SU-DHL-6 (cell line): ENCODE results near the gene TYW1B.
"Not testable (repeated sequence)": the region's sequence is repeated elsewhere in the genome, so short reads cannot be mapped to it uniquely, and the experiment has no call there.

Source experiments
- H2AFZ ChIP-seq: fragments of 200-600 bp; sonication (generic); 2 replicates; pipeline ENCODE4 v1.6.1; 2014; ENCODE audit warnings: low read depth, mild to moderate bottlenecking, moderate library complexity, mixed read lengths, antibody characterized with exemption, low read length; ENCODE audit not compliant: severe bottlenecking
- H3F3A ChIP-seq: fragments of 200-600 bp; shearing (Covaris generic); 2 replicates; pipeline ENCODE4 v1.6.0; 2016; ENCODE audit warnings: antibody characterized with exemption, mild to moderate bottlenecking; ENCODE audit not compliant: insufficient read depth
- H3K27ac ChIP-seq: fragments of 200-600 bp; sonication (generic); 2 replicates; pipeline ENCODE4 v1.5.1; 2016; ENCODE audit warnings: low read depth, mild to moderate bottlenecking, low read length, moderate library complexity, mixed read lengths
- H3K27me3 ChIP-seq: fragments of 200-600 bp; sonication (generic), shearing (Covaris generic); 2 replicates; pipeline ENCODE4 v1.6.0; 2014; ENCODE audit warnings: mild to moderate bottlenecking, low read length
- H3K36me3 ChIP-seq: fragments of 200-600 bp; sonication (generic); 2 replicates; pipeline ENCODE4 v1.6.1; 2014; ENCODE audit warnings: mild to moderate bottlenecking, low read length, mixed read lengths
- H3K4me2 ChIP-seq: fragments of 300-600, 200-600 bp; shearing (Covaris generic), sonication (generic); 2 replicates; pipeline ENCODE4 v1.6.0; 2014; ENCODE audit warnings: low read length, low read depth, mild to moderate bottlenecking; ENCODE audit not compliant: poor library complexity, severe bottlenecking
- H3K4me3 ChIP-seq: fragments of 200-600 bp; sonication (generic); 2 replicates; pipeline ENCODE4 v1.5.1; 2014; ENCODE audit warnings: antibody characterized with exemption, low read length, mild to moderate bottlenecking, mixed read lengths; ENCODE audit not compliant: insufficient read depth, poor library complexity, severe bottlenecking
- H3K79me2 ChIP-seq: fragments of 200-600 bp; sonication (generic); 2 replicates; pipeline ENCODE4 v1.6.1; 2014; ENCODE audit warnings: mild to moderate bottlenecking, low read length, moderate library complexity; ENCODE audit not compliant: insufficient read depth
- H3K9ac ChIP-seq: fragments of 200-600 bp; sonication (generic); 2 replicates; pipeline ENCODE4 v1.7.0; 2014; ENCODE audit warnings: mild to moderate bottlenecking, low read length
- H3K9me2 ChIP-seq: fragments of 200-600 bp; sonication (generic); replicated peaks from 2 replicates; pipeline ENCODE4 v1.6.1; 2014; ENCODE audit warnings: low read length; ENCODE audit not compliant: insufficient read depth
- H3K9me3 ChIP-seq: fragments of 200-600 bp; sonication (generic); 2 replicates; pipeline ENCODE4 v1.6.1; 2014; ENCODE audit warnings: low read length, mixed read lengths; ENCODE audit not compliant: insufficient read depth
- H4K20me1 ChIP-seq: fragments of 200-600 bp; sonication (generic); 2 replicates; pipeline ENCODE4 v1.6.1; 2014; ENCODE audit warnings: low read depth, mild to moderate bottlenecking, antibody characterized with exemption, low read length, moderate library complexity, mixed read lengths
- CTCF ChIP-seq: fragments of 200-600 bp; sonication (generic); IDR thresholded peaks from one replicate; pipeline ENCODE4 v1.5.1; 2017; ENCODE audit warnings: antibody characterized with exemption, mild to moderate bottlenecking, low read length, moderate library complexity; ENCODE audit not compliant: insufficient read depth, poor library complexity, severe bottlenecking

TYW1B gene

GRCh38 chr7:72829687-72830354 lies 1.8 kb upstream of the TYW1B start:
- H3K4me2 ChIP-seq = peak overlapping the region; percentile 54
- peak overlapping the region; percentile 57 for H3K27ac ChIP-seq
- not testable (repeated sequence) for H3K9me2 ChIP-seq, H3K27me3 ChIP-seq, H4K20me1 ChIP-seq, H3F3A ChIP-seq, H3K9me3 ChIP-seq
- peak overlapping the region; percentile 89 for H3K4me3 ChIP-seq
- peak; percentile 42 for TF ChIP-seq CTCF
- H3K9ac ChIP-seq = peak overlapping the region; percentile 81
- peaks cover 15% of the 10 kb centered on the region for H3K36me3 ChIP-seq
- H2AFZ ChIP-seq = peak overlapping the region; percentile 76
- peaks cover 39% of the 10 kb centered on the region for H3K79me2 ChIP-seq

GRCh38 chr7:72829291-72829686 lies 1.3 kb upstream of the TYW1B start:
- H3K9me2 ChIP-seq, H4K20me1 ChIP-seq, H3F3A ChIP-seq, H3K9me3 ChIP-seq, H3K27me3 ChIP-seq: not testable (repeated sequence)
- Histone ChIP-seq H3K4me3 (peak overlapping the region; percentile 89), H3K79me2 (peaks cover 39% of the 10 kb centered on the region), H3K36me3 (peaks cover 15% of the 10 kb centered on the region), H3K9ac (peak overlapping the region; percentile 81), H3K27ac (peak overlapping the region; percentile 57), H2AFZ (peak overlapping the region; percentile 76), H3K4me2 (peak overlapping the region; percentile 54)

GRCh38 chr7:72823765-72824732 lies 4.0 kb downstream of the TYW1B start:
- not testable (repeated sequence) for H4K20me1 ChIP-seq, H3K9me3 ChIP-seq, H2AFZ ChIP-seq, H3K36me3 ChIP-seq, H3K4me3 ChIP-seq, H3F3A ChIP-seq, H3K4me2 ChIP-seq, H3K9ac ChIP-seq, H3K9me2 ChIP-seq, H3K27ac ChIP-seq, H3K27me3 ChIP-seq
- H3K79me2 ChIP-seq = peaks cover 19% of the 10 kb centered on the region

- H3K9ac ChIP-seq, H3K9me2 ChIP-seq, H3K36me3 ChIP-seq, H3F3A ChIP-seq, H3K27me3 ChIP-seq, H3K9me3 ChIP-seq, H2AFZ ChIP-seq, H3K4me2 ChIP-seq, H4K20me1 ChIP-seq, H3K27ac ChIP-seq, H3K4me3 ChIP-seq: not testable (repeated sequence)
- peaks cover 29% of the 10 kb centered on the region for H3K79me2 ChIP-seq
These were observed 5.5 kb downstream of the TYW1B start for GRCh38 chr7:72822497-72822896.

GRCh38 chr7:72818663-72819361 lies 9.2 kb downstream of the TYW1B start:
- peaks cover 22% of the 10 kb centered on the region; the same call in 1 of the 2 replicates for H3K79me2 ChIP-seq
- not testable (repeated sequence) for H3K27me3 ChIP-seq, H2AFZ ChIP-seq, H3K9me3 ChIP-seq, H3K9me2 ChIP-seq, H3K4me3 ChIP-seq, H3K9ac ChIP-seq, H3K27ac ChIP-seq, H3F3A ChIP-seq, H3K36me3 ChIP-seq, H4K20me1 ChIP-seq, H3K4me2 ChIP-seq

GRCh38 chr7:72817661-72818060 lies 10.3 kb downstream of the TYW1B start:
- not testable (repeated sequence) for H3K36me3 ChIP-seq, H3K4me2 ChIP-seq, H4K20me1 ChIP-seq, H3K9ac ChIP-seq, H3K4me3 ChIP-seq, H2AFZ ChIP-seq, H3K9me3 ChIP-seq, H3F3A ChIP-seq, H3K27me3 ChIP-seq, H3K9me2 ChIP-seq, H3K27ac ChIP-seq
- H3K79me2 ChIP-seq = peaks cover 21% of the 10 kb centered on the region; the same call in 1 of the 2 replicates
